Osteocyte (in vitro differentiated cells): Measurements from ENCODE around the gene ANKMY2. TPM values are rescaled to one million over a fixed set of nuclear protein-coding genes. Genes with fewer than 3 reads are reported as not detected.

Experiments
- DNase-seq: peaks from one replicate; pipeline ENCODE4 v3.0.0; 2021; ENCODE audit warnings: mixed read lengths; ENCODE audit not compliant: unreplicated experiment; ENCODE audit errors: extremely low spot score
- H3K27ac Mint-ChIP-seq: one replicate; pipeline ENCODE4 v1.8.0; 2021; ENCODE audit warnings: mild to moderate bottlenecking, mixed read lengths; ENCODE audit not compliant: unreplicated experiment
- H3K27me3 Mint-ChIP-seq: one replicate; pipeline ENCODE4 v1.8.0; 2021; ENCODE audit warnings: mixed read lengths; ENCODE audit not compliant: unreplicated experiment
- H3K36me3 Mint-ChIP-seq: one replicate; pipeline ENCODE4 v1.8.0; 2021; ENCODE audit warnings: mixed read lengths; ENCODE audit not compliant: unreplicated experiment
- H3K4me1 Mint-ChIP-seq: one replicate; pipeline ENCODE4 v1.8.0; 2021; ENCODE audit warnings: mixed read lengths; ENCODE audit not compliant: unreplicated experiment
- H3K4me3 Mint-ChIP-seq: one replicate; pipeline ENCODE4 v1.8.0; 2021; ENCODE audit warnings: mild to moderate bottlenecking, moderate library complexity, mixed read lengths; ENCODE audit not compliant: unreplicated experiment
- H3K9me3 Mint-ChIP-seq: one replicate; pipeline ENCODE4 v1.8.0; 2021; ENCODE audit warnings: mixed read lengths; ENCODE audit not compliant: unreplicated experiment
- total RNA-seq: library from RNA; stranded (reverse); gene quantifications from 2 replicates; pipeline ENCODE4 v1.2.1, GENCODE V29; 2021
- TF ChIP-seq, protein P1 (sequence below): fragments of 200-600 bp; sonication (generic); IDR thresholded peaks from 2 replicates; pipeline ENCODE4 v1.5.0; 2021; ENCODE audit warnings: antibody characterized with exemption, mild to moderate bottlenecking, moderate library complexity

The ANKMY2 gene
- total RNA-seq, 1 donor from 2014 or later, result 16.9 TPM

DNA sequence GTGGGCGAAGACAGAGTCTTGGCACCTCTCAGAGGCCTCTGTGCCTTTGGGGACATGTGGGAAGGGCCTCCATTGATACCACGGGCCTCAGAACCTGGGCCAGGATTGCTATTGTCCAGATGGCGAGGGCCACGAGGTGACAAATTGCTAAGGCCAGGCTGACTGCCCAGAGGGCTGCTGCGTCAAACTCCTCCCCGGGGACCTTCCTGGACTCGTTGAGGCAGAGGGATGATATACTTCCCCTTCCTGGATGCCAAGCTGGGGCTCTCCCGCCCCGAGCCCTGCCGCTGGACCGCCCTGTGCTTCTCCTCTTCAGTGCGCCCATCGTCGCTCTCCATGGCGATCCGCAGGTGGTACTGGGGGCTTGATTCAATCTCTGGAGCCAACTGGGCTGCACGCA is 60.0 kb downstream of the ANKMY2 start:
- no peak for DNase-seq
- Mint-ChIP-seq H3K27me3 (no peaks in the 10 kb centered on the region), H3K4me3 (no peak overlapping the region), H3K36me3 (no peaks in the 10 kb centered on the region), H3K9me3 (no peaks in the 10 kb centered on the region), H3K4me1 (no peaks in the 10 kb centered on the region), H3K27ac (no peak overlapping the region)
- TF ChIP-seq, protein P1, sequence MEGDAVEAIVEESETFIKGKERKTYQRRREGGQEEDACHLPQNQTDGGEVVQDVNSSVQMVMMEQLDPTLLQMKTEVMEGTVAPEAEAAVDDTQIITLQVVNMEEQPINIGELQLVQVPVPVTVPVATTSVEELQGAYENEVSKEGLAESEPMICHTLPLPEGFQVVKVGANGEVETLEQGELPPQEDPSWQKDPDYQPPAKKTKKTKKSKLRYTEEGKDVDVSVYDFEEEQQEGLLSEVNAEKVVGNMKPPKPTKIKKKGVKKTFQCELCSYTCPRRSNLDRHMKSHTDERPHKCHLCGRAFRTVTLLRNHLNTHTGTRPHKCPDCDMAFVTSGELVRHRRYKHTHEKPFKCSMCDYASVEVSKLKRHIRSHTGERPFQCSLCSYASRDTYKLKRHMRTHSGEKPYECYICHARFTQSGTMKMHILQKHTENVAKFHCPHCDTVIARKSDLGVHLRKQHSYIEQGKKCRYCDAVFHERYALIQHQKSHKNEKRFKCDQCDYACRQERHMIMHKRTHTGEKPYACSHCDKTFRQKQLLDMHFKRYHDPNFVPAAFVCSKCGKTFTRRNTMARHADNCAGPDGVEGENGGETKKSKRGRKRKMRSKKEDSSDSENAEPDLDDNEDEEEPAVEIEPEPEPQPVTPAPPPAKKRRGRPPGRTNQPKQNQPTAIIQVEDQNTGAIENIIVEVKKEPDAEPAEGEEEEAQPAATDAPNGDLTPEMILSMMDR, result no peak

DNA sequence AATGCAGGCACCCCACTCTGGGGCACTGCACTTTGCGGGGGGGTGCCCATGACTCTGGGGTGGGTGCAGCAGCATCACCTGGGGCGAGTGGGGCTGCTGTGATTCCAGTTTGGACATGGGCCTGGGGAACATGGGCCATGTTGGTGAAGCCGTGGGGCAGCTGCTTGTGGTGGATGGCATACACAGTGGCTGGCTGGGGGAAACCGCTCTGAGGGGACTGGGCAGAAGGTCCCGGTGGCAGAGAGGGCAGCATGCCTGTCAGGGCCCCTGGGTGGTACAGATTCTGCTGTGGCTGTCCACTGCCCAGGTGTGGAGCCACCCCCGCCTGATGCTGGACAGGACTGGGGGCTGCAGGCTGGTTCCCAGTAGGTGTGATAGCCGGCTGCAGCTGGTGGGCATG is 61.7 kb downstream of the ANKMY2 start:
- Mint-ChIP-seq H3K27ac (no peak overlapping the region), H3K4me3 (no peak overlapping the region), H3K27me3 (no peaks in the 10 kb centered on the region), H3K4me1 (no peaks in the 10 kb centered on the region), H3K9me3 (no peaks in the 10 kb centered on the region), H3K36me3 (no peaks in the 10 kb centered on the region)
- DNase-seq, result no peak
- TF ChIP-seq, protein P1, result no peak

DNA sequence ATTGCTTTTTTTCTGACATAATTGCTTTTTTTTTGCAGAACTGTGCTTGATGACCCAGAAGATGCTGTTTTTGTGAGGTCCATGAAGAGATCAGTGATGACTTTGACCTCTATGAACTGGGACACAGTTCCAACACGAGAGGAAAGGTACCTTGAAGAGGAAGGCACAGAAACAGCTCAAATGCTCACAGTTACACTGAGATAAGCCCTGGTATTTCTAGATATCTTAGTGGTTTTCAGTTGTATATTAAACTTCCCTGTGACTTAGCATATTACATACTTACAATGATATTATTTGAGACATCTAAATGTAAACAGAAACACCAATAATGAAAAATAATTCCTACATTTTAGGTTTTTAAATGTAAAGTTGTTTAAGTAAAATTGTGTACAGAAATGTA is 64.3 kb downstream of the ANKMY2 start:
- no peak overlapping the region for H3K4me3 Mint-ChIP-seq
- no peaks in the 10 kb centered on the region for H3K36me3 Mint-ChIP-seq
- H3K27me3 Mint-ChIP-seq, result no peaks in the 10 kb centered on the region
- no peaks in the 10 kb centered on the region for H3K4me1 Mint-ChIP-seq
- H3K9me3 Mint-ChIP-seq, result no peaks in the 10 kb centered on the region
- TF ChIP-seq, protein P1, result no peak
- H3K27ac Mint-ChIP-seq, result no peak overlapping the region
- no peak for DNase-seq

DNA sequence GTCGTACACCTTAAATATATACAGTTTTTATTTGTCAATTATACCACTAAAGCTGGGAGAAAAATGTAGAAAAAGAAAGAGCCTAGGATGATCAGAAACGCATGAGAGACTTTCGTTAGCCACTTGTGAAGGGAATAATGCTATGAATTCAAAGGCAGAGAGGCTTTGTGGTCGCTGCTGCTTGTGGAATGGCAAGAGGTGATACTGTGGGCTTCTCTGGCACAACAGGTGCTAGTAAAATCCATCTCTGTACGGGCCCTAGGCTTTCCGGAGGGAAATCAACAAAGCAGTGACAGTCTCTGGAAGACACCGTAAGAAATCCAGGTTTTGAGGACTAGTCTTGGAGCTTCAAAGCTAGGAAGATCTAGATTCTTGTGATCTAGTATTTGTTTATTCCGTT is 66.3 kb downstream of the ANKMY2 start:
- H3K9me3 Mint-ChIP-seq, result no peaks in the 10 kb centered on the region

DNA sequence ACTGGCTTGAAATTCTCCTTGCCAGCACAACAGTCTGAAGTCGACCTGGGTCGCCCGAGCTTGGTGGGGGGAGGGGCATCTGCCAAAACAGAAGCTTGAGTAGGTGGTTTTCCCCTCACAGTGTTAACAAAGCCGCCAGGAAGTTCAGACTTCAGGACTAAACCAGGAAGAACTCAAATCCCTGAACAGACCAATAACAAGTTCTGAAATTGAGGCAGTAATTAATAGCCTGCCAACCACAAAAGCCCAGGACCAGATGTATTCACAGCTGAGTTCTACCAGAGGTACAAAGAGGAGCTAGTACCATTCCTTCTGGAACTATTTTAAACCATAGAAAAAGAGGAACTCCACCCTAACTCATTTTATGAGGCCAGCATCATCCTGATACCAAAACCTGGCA is 73.6 kb downstream of the ANKMY2 start:
- Mint-ChIP-seq H3K36me3 (peaks cover 3% of the 10 kb centered on the region), H3K27me3 (no peaks in the 10 kb centered on the region), H3K4me1 (no peaks in the 10 kb centered on the region), H3K4me3 (no peak overlapping the region), H3K9me3 (peaks cover 16% of the 10 kb centered on the region), H3K27ac (no peak overlapping the region)
- TF ChIP-seq, protein P1, result no peak
- no peak for DNase-seq

More for the DNA sequence above, 66.3 kb downstream of the ANKMY2 start:
- no peaks in the 10 kb centered on the region for H3K4me1 Mint-ChIP-seq
- H3K27me3 Mint-ChIP-seq, result no peaks in the 10 kb centered on the region
- TF ChIP-seq, protein P1, result no peak
- H3K36me3 Mint-ChIP-seq, result no peaks in the 10 kb centered on the region
- H3K27ac Mint-ChIP-seq, result no peak overlapping the region
- DNase-seq, result no peak
- H3K4me3 Mint-ChIP-seq, result no peak overlapping the region
